Measurements from ENCODE around the gene BMI1. TPM values are rescaled to one million over a fixed set of nuclear protein-coding genes. Genes with fewer than 3 reads are reported as not detected.

The BMI1 gene
- polyA plus RNA-seq, 1 experiment = 50.4 TPM

GRCh38 chr10:22379059-22379458 lies 58.2 kb downstream of the BMI1 start:
- CTCF ChIA-PET = no interaction called here
- peaks cover 3% of the 10 kb centered on the region for H3K27me3 ChIP-seq (ENCODE audit: control insufficient read depth, insufficient read depth, low read length)
- no peak overlapping the region for H3K4me3 ChIP-seq (ENCODE audit: low read depth, low read length)
- H3K27ac ChIP-seq (ENCODE audit: low read depth, low read length) = no peak overlapping the region
- TF ChIP-seq CTCF (IDR thresholded peaks at IDR 0.05; ENCODE audit: low read depth, low read length) = no peak
- H3K9me3 ChIP-seq (ENCODE audit: control insufficient read depth, insufficient read depth, low read length) = no peaks in the 10 kb centered on the region
- POLR2A ChIA-PET = no interaction called here
- no peak for DNase-seq (ENCODE audit: low read depth, low spot score)

Small RNA genes within 50 kb of the gene (small RNA-seq; reads per million reads assigned to genes)
- not detected for gene AL158211.3 (ENCODE audit: insufficient read length, low read depth)

Other genes starting within 250 kb of the BMI1 start
- not detected in 2 replicates for gene EBLN1, start 103.1 kb upstream of the BMI1 start, polyA plus RNA-seq (2011; rRNA removed)
- 49.4 and 64.7 TPM in 2 replicates for gene COMMD3, start 4.7 kb upstream of the BMI1 start, polyA plus RNA-seq (2011; rRNA removed)
- not detected in 2 replicates for gene SPAG6, start 24.4 kb downstream of the BMI1 start, polyA plus RNA-seq (2011; rRNA removed)